PFSK-1 (cell line): ENCODE data around the gene VOPP1.

ENCODE experiments used
- POLR2AphosphoS5 ChIP-seq: IDR thresholded peaks from 2 replicates; pipeline ENCODE4 v1.6.1; 2012; ENCODE audit warnings: low read depth, mild to moderate bottlenecking, control low read depth, low read length, moderate library complexity
- TF ChIP-seq, protein P1 (sequence below), 2 experiments: IDR thresholded peaks; 2 replicates each; pipeline versions ENCODE4 v1.6.1 to v1.8.0; 2011 to 2012; ENCODE audit warnings: low read depth in 2 of 2, low read length in 2 of 2, control low read depth in 1 of 2, inconsistent platforms in 1 of 2, mild to moderate bottlenecking in 1 of 2, moderate library complexity in 1 of 2; ENCODE audit not compliant: insufficient read depth in 1 of 2

DNA sequence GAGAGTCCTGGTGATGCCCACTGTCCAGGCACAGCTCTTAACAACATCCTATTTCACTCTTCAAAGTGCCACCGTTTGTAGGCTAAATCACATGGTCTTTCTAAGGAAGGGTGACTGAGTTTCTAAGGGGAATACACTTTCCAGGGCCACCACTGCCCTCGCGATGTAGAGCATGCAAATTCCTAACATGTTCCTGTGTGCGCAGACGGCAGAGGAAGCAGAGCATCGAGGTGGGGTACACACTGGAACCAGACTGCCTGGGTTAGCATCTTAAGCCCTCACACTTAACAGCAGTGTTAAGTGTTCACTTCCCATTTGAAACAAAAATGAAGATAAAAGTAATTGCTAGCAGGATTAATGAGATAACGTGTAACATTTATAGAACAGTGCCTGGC is 3.0 kb downstream of the VOPP1 start:
- TF ChIP-seq, protein P1, sequence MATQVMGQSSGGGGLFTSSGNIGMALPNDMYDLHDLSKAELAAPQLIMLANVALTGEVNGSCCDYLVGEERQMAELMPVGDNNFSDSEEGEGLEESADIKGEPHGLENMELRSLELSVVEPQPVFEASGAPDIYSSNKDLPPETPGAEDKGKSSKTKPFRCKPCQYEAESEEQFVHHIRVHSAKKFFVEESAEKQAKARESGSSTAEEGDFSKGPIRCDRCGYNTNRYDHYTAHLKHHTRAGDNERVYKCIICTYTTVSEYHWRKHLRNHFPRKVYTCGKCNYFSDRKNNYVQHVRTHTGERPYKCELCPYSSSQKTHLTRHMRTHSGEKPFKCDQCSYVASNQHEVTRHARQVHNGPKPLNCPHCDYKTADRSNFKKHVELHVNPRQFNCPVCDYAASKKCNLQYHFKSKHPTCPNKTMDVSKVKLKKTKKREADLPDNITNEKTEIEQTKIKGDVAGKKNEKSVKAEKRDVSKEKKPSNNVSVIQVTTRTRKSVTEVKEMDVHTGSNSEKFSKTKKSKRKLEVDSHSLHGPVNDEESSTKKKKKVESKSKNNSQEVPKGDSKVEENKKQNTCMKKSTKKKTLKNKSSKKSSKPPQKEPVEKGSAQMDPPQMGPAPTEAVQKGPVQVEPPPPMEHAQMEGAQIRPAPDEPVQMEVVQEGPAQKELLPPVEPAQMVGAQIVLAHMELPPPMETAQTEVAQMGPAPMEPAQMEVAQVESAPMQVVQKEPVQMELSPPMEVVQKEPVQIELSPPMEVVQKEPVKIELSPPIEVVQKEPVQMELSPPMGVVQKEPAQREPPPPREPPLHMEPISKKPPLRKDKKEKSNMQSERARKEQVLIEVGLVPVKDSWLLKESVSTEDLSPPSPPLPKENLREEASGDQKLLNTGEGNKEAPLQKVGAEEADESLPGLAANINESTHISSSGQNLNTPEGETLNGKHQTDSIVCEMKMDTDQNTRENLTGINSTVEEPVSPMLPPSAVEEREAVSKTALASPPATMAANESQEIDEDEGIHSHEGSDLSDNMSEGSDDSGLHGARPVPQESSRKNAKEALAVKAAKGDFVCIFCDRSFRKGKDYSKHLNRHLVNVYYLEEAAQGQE (IDR thresholded peaks at IDR 0.05; ENCODE audit: insufficient read depth in 1 of 2, low read depth in 2 of 2, low read length in 2 of 2) = no peak
- TF ChIP-seq POLR2AphosphoS5 = no peak
